ENCODE results near the gene WBP4. TPM values are rescaled to one million over a fixed set of nuclear protein-coding genes. Genes with fewer than 3 reads are reported as not detected.

The WBP4 gene
- total RNA-seq, 2 donors from 2014 or later: 5.3 to 8.6 TPM

- Histone ChIP-seq H3K4me1 (no peaks in the 10 kb centered on the region), H3K4me3 (no peak overlapping the region), H3K27ac (no peak overlapping the region), H3K9me3 (no peaks in the 10 kb centered on the region), H3K36me3 (replicated peaks in 1 of 2; ENCODE audit: insufficient read depth in 1 of 2, low read depth in 2 of 2) (peaks cover 0 to 29% of the 10 kb centered on the region in 2 donors), H3K27me3 (no peaks in the 10 kb centered on the region)
- DNase-seq (no peak), ATAC-seq (no peak)
- intact Hi-C loops (cut with DNase I): loop anchor here (10.0 kb wide), 1 partner anchor 140 kb away; no protein-coding TSS in a partner anchor
- 85 to 86% methylated on average over 9 of the region's 9 CpGs for WGBS, 2 donors
- no peak for TF ChIP-seq POLR2A (IDR thresholded peaks at IDR 0.05)
- TF ChIP-seq CTCF (IDR thresholded peaks at IDR 0.05): no peak
Observed at GRCh38 chr13:41074523-41074922, 13.2 kb downstream of the WBP4 start.

GRCh38 chr13:41075034-41075433, 13.7 kb downstream of the WBP4 start:
- intact Hi-C loops (cut with DNase I): loop anchor here (10.0 kb wide), 1 partner anchor 140 kb away; no protein-coding TSS in a partner anchor
- H3K27ac ChIP-seq: no peak overlapping the region
- no peak for ATAC-seq
- no peaks in the 10 kb centered on the region for H3K4me1 ChIP-seq
- TF ChIP-seq POLR2A (IDR thresholded peaks at IDR 0.05) (no peak), CTCF (IDR thresholded peaks at IDR 0.05) (peak; percentile 19 to 67 (median 58))
- peak in 2 of 4 donors; percentile 41 for DNase-seq
- H3K27me3 ChIP-seq: no peaks in the 10 kb centered on the region
- H3K36me3 ChIP-seq (replicated peaks in 1 of 2; ENCODE audit: insufficient read depth in 1 of 2, low read depth in 2 of 2): peaks cover 0 to 27% of the 10 kb centered on the region in 2 donors
- no peaks in the 10 kb centered on the region for H3K9me3 ChIP-seq
- WGBS, 2 donors: 46 to 53% methylated on average over 1 of the region's 1 CpG
- H3K4me3 ChIP-seq: no peak overlapping the region

- Histone ChIP-seq H3K36me3 (replicated peaks in 1 of 2; ENCODE audit: insufficient read depth in 1 of 2, low read depth in 2 of 2) (peaks cover 0 to 24% of the 10 kb centered on the region in 2 donors), H3K4me1 (no peaks in the 10 kb centered on the region), H3K9me3 (no peaks in the 10 kb centered on the region), H3K27ac (no peak overlapping the region), H3K4me3 (no peak overlapping the region), H3K27me3 (no peaks in the 10 kb centered on the region)
- TF ChIP-seq POLR2A (IDR thresholded peaks at IDR 0.05) (no peak), CTCF (IDR thresholded peaks at IDR 0.05) (no peak)
- intact Hi-C loops (cut with DNase I): loop anchor here (10.0 kb wide), 1 partner anchor 139 kb away; no protein-coding TSS in a partner anchor
- no peak for ATAC-seq
- no peak for DNase-seq
- WGBS, 2 donors: 75 to 80% methylated on average over 7 of the region's 7 CpGs
Observed at GRCh38 chr13:41075485-41075884, 14.2 kb downstream of the WBP4 start.

- ATAC-seq: no peak
- intact Hi-C loops (cut with DNase I): loop anchor here (10.0 kb wide), 1 partner anchor 137 kb away; no protein-coding TSS in a partner anchor
- peaks cover 0 to 13% of the 10 kb centered on the region in 2 donors for H3K36me3 ChIP-seq (replicated peaks in 1 of 2; ENCODE audit: insufficient read depth in 1 of 2, low read depth in 2 of 2)
Observed at GRCh38 chr13:41077475-41077874, 16.2 kb downstream of the WBP4 start.

More at GRCh38 chr13:41077475-41077874, 16.2 kb downstream of the WBP4 start:
- H3K27me3 ChIP-seq: no peaks in the 10 kb centered on the region
- no peak for TF ChIP-seq POLR2A (IDR thresholded peaks at IDR 0.05)
- TF ChIP-seq CTCF (IDR thresholded peaks at IDR 0.05): no peak
- H3K4me1 ChIP-seq: no peaks in the 10 kb centered on the region
- H3K27ac ChIP-seq: no peak overlapping the region
- WGBS, 2 donors: 78 to 84% methylated on average over 3 of the region's 3 CpGs
- no peak overlapping the region for H3K4me3 ChIP-seq
- DNase-seq: no peak
- no peaks in the 10 kb centered on the region for H3K9me3 ChIP-seq
